ENCODE results near the gene CERS6.

DNA sequence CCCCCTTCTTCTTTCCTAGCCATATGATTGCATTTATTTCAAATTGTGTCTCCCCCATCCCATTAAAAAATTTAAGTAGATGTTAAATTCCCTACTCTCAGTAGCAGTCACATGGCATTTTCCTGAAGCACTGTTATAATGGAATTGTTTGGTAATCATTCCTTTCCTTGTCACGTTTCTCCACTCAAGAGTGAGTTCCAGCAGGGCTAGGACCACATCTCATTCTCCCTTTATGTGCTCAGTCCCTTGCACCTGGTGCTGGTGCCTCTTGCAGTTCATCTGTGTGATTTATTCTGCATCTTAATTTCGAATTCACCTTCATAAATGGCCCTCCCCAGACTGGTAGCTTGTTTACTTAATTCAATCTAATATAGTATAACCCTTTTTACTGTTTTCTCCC is 276.0 kb downstream of the CERS6 start:
- TF ChIP-seq, protein P1, sequence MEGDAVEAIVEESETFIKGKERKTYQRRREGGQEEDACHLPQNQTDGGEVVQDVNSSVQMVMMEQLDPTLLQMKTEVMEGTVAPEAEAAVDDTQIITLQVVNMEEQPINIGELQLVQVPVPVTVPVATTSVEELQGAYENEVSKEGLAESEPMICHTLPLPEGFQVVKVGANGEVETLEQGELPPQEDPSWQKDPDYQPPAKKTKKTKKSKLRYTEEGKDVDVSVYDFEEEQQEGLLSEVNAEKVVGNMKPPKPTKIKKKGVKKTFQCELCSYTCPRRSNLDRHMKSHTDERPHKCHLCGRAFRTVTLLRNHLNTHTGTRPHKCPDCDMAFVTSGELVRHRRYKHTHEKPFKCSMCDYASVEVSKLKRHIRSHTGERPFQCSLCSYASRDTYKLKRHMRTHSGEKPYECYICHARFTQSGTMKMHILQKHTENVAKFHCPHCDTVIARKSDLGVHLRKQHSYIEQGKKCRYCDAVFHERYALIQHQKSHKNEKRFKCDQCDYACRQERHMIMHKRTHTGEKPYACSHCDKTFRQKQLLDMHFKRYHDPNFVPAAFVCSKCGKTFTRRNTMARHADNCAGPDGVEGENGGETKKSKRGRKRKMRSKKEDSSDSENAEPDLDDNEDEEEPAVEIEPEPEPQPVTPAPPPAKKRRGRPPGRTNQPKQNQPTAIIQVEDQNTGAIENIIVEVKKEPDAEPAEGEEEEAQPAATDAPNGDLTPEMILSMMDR (IDR thresholded peaks at IDR 0.05; ENCODE audit: low read depth, low read length, missing input control) = no peak
- no peak for TF ChIP-seq HNF4A (conservative IDR thresholded peaks at IDR 0.05)
- TF ChIP-seq EGR1 (IDR thresholded peaks at IDR 0.05; ENCODE audit: low read depth in 2 of 2) = no peak
- TF ChIP-seq RAD21 (IDR thresholded peaks at IDR 0.05) = no peak

Data from liver (tissue), 3 donors.